BLaER1 treated with 17β-estradiol and CSF1 and Interleukin-3, amounts not matched to agents 10 nM and 100 nM (cell line): ENCODE data around the gene MRNIP.

ENCODE experiments used
- H3K27ac ChIP-seq, 11 experiments: shearing (Covaris generic); formaldehyde crosslinking; 2 replicates each; pipeline ENCODE4 v1.8.1; 2022
- H3K27me3 ChIP-seq, 11 experiments: shearing (Covaris generic); formaldehyde crosslinking; 2 replicates each; pipeline ENCODE4 v1.8.1; 2022
- H3K36me3 ChIP-seq, 11 experiments: shearing (Covaris generic); formaldehyde crosslinking; 2 replicates each; pipeline ENCODE4 v1.8.1; 2022
- H3K4me1 ChIP-seq, 10 experiments: shearing (Covaris generic); formaldehyde crosslinking; 2 replicates each; pipeline ENCODE4 v1.8.1; 2022
- H3K4me2 ChIP-seq, 11 experiments: shearing (Covaris generic); formaldehyde crosslinking; 2 replicates each; pipeline ENCODE4 v1.8.1; 2022
- H3K4me3 ChIP-seq, 10 experiments: shearing (Covaris generic); formaldehyde crosslinking; 2 replicates each; pipeline ENCODE4 v1.8.1; 2022
- H3K9ac ChIP-seq, 11 experiments: shearing (Covaris generic); formaldehyde crosslinking; 2 replicates each; pipeline ENCODE4 v1.8.1; 2022
- H3K9me3 ChIP-seq, 11 experiments: shearing (Covaris generic); formaldehyde crosslinking; replicated peaks in 1 of 11; 2 replicates each; pipeline ENCODE4 v1.8.1; 2022
- H4K20me1 ChIP-seq, 11 experiments: shearing (Covaris generic); formaldehyde crosslinking; 2 replicates each; pipeline ENCODE4 v1.8.1; 2022
- Cebpa-rat ChIP-seq, 11 experiments: shearing (Covaris generic); IDR thresholded peaks; 2 replicates each; pipeline ENCODE4 v1.8.1; 2022

The MRNIP gene

DNA sequence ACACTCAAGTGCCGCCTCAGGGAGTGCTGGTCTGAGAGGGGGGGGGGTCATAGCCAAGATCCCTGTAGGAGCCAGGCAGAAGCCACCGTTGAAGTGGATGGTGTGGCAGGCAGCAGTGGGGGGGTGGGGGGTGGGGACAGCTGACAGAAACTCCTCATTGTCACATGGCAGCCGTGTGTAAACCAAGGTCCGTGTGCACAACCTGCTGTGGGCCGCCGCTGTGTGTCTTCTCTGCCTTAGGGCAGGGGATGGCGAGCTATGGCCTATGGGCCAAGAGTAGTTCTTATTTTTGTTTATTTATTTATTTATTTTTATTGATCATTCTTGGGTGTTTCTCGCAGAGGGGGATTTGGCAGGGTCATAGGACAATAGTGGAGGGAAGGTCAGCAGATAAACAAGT lies 24.5 kb downstream of the MRNIP start:
- peaks cover 0 to 8% (median 4%) of the 10 kb centered on the region in 10 experiments; a peak in 8 of 20 replicates for H3K4me1 ChIP-seq
- H3K27ac ChIP-seq = no peak overlapping the region
- no peak overlapping the region for H3K4me2 ChIP-seq
- H3K9me3 ChIP-seq = peaks cover 0 to 40% (median 34%) of the 10 kb centered on the region in 11 experiments; a peak in 17 of 22 replicates
- peaks cover 81 to 91% (median 87%) of the 10 kb centered on the region in 11 experiments for H3K36me3 ChIP-seq
- no peak overlapping the region for H3K9ac ChIP-seq
- peaks cover 19 to 89% (median 44%) of the 10 kb centered on the region in 11 experiments; a peak in 21 of 22 replicates for H4K20me1 ChIP-seq
- no peak overlapping the region for H3K4me3 ChIP-seq
- H3K27me3 ChIP-seq = no peaks in the 10 kb centered on the region
- no peak for TF ChIP-seq Cebpa-rat (IDR thresholded peaks at IDR 0.05)

DNA sequence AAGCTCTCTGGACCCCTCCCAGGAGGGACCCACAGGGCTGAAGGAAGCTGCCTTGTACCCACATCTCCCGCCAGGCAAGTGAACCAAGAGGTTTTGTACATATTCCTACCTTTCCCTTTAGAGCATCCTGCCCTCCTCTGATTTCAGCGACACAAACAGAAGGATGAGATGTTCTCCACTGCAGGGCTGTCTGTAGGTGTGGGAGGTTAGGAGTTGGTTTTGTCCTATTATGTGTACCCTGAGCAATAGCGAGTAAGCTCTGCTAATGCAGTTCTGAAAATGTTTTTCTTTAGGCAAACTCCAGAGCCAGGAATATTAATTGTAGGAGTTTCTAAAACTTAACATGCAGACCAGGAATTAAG lies 24.9 kb downstream of the MRNIP start:
- Histone ChIP-seq H3K36me3 (peaks cover 84 to 92% (median 89%) of the 10 kb centered on the region in 11 experiments), H3K4me1 (peaks cover 0 to 10% (median 6%) of the 10 kb centered on the region in 10 experiments; a peak in 8 of 20 replicates), H3K4me3 (no peak overlapping the region), H4K20me1 (peaks cover 19 to 91% (median 43%) of the 10 kb centered on the region in 11 experiments; a peak in 21 of 22 replicates), H3K27me3 (no peaks in the 10 kb centered on the region), H3K9ac (no peak overlapping the region), H3K27ac (no peak overlapping the region), H3K9me3 (peaks cover 0 to 43% (median 38%) of the 10 kb centered on the region in 11 experiments; a peak in 17 of 22 replicates), H3K4me2 (no peak overlapping the region)
- TF ChIP-seq Cebpa-rat (IDR thresholded peaks at IDR 0.05) = no peak

DNA sequence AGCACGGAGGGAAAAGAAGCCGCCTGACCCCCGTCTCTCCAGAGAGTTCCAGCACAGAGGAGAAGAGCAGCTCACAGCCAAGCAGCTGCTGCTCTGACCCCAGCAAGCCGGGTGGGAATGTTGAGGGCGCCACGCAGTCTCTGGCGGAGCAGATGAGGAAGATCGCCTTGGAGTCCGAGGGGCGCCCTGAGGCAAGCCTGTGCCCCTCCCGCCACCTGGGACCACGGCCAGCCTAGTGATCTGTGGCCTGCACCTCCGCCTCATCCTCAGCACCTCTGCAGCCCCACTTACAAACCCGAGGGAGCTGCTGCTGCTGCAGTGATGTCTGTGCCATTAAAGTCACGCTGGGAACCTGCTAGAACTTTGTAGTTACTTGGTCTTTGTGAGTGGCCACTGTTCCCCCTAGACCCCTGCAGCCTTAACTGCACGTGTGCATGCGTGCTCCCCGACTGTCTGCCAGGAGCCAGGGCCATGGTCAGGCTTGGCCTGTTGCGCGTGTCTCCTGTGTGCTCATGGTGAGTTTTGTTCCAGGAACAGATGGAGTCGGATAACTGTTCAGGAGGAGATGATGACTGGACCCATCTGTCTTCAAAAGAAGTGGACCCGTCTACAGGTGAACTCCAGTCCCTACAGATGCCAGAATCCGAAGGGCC lies 25.4 kb downstream of the MRNIP start:
- Histone ChIP-seq H3K27me3 (no peaks in the 10 kb centered on the region), H3K4me3 (no peak overlapping the region), H4K20me1 (peaks cover 19 to 91% (median 43%) of the 10 kb centered on the region in 11 experiments; a peak in 21 of 22 replicates), H3K36me3 (peaks cover 84 to 92% (median 89%) of the 10 kb centered on the region in 11 experiments), H3K9ac (no peak overlapping the region), H3K4me2 (no peak overlapping the region), H3K4me1 (peaks cover 0 to 14% (median 8%) of the 10 kb centered on the region in 10 experiments; a peak in 9 of 20 replicates), H3K9me3 (peaks cover 0 to 43% (median 38%) of the 10 kb centered on the region in 11 experiments; a peak in 17 of 22 replicates), H3K27ac (no peak overlapping the region)
- no peak for TF ChIP-seq Cebpa-rat (IDR thresholded peaks at IDR 0.05)

DNA sequence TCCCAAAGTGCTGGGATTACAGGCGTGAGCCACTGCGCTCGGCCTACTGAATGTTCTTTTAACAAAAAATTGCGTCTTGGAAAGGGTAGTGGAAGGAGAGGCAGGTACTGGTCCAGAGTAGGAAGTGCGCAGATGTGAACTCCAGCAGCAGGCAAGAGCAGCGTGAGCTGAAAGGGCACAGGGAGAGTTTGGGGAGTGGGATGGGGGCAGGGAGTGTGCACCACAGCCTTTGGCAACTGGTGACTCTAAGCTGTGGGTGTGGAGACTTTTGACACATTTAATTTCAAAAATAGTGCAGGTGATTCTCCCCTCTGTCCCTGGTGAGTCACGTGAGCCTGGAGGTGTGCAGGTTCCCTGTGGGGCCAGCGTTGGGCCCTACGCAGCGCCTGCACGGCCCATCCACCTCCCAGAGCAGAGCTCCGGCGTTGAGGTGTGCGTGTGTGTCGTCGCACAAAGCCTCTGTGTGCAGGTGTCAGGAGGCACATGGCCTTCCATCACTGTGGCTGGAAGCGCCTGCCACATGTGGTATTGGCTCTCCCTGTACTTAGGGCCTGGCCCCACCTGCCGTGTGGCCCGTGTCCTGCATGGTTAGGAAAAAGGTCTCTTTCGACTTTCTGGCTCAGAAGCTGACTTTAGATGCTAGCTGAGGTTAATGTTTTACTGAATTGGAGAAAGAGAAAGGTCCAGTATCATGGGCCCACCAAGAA lies 26.4 kb downstream of the MRNIP start:
- Histone ChIP-seq H3K4me3 (no peak overlapping the region), H3K9ac (no peak overlapping the region), H3K36me3 (peaks cover 81 to 92% (median 88%) of the 10 kb centered on the region in 11 experiments), H3K9me3 (peaks cover 0 to 43% (median 38%) of the 10 kb centered on the region in 11 experiments; a peak in 17 of 22 replicates), H3K27ac (no peak overlapping the region), H4K20me1 (peaks cover 17 to 91% (median 43%) of the 10 kb centered on the region in 11 experiments; a peak in 21 of 22 replicates), H3K4me1 (peaks cover 7 to 24% (median 18%) of the 10 kb centered on the region in 10 experiments; a peak in 19 of 20 replicates), H3K27me3 (no peaks in the 10 kb centered on the region), H3K4me2 (no peak overlapping the region)
- no peak for TF ChIP-seq Cebpa-rat (IDR thresholded peaks at IDR 0.05)

DNA sequence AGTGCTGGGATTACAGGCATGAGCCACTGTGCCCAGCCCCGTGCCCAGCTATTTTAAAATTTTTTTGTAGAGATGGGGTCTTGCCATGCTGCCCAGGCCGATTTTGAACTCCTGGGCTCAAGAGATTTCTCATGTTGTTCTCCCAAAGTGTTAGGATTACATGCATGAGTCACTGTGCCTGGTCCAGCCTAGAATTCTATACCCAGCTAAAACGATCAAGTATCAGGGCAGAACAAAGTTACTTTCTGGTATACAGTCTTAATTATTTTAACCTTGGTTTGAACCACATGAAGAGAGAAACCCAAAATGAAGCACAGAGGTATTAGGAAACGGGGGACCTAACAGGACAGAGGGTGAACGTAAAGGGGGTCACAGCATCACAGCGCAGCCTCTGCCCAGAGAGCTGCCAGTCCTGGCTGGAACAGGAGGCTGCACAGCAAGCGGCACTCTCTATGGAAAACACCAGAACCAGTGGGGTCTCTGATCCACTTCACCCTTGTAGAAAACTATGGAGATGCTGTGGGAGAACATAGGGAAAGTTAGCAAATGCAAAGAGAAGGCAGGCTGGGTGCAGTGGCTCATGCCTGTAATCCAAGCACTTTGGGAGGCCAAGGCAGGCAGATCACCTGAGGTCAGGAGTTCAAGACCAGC lies 27.7 kb downstream of the MRNIP start:
- H3K9ac ChIP-seq = no peak overlapping the region
- H3K4me2 ChIP-seq = no peak overlapping the region
- H3K27me3 ChIP-seq = no peaks in the 10 kb centered on the region
- peaks cover 10 to 91% (median 44%) of the 10 kb centered on the region in 11 experiments; a peak in 20 of 22 replicates for H4K20me1 ChIP-seq
- no peak overlapping the region for H3K27ac ChIP-seq
- peaks cover 13 to 34% (median 17%) of the 10 kb centered on the region in 10 experiments; a peak in 19 of 20 replicates for H3K4me1 ChIP-seq
- peaks cover 0 to 43% (median 38%) of the 10 kb centered on the region in 11 experiments; a peak in 17 of 22 replicates for H3K9me3 ChIP-seq
- no peak for TF ChIP-seq Cebpa-rat (IDR thresholded peaks at IDR 0.05)
- no peak overlapping the region for H3K4me3 ChIP-seq
- H3K36me3 ChIP-seq = peaks cover 81 to 92% (median 87%) of the 10 kb centered on the region in 11 experiments

DNA sequence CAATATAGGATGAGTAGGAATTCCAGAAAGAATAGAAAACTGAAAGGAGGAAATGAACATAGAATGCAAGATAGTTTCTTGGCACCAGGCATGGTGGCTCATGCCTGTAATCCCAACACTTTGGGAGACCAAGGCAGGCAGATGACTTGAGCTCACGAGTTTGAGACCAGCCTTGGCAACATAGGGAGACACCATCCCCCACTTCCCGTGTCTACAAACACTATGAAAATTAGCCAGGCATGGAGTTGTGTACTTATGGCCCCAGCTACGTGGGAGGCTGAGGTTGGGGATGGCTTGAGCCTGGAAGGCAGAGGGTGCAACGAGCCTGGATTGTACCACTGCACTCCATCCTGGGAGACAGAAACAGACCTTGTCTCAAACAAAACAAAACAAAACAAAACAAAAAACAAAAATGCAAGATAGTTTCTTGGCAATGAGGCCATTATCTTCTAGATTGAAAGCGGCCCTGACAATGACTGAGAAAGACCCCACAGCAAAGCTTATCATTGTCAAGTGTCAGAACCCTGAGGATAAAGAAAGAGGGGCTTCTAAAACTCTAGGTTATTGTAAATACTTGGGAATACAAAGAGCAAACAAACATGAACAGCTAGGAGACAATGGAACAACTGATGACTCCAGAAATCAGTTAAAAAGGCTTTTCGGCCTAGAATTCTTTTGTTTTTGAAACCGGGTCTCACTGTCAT lies 28.7 kb downstream of the MRNIP start:
- H3K9ac ChIP-seq = no peak overlapping the region
- no peak overlapping the region for H3K4me3 ChIP-seq
- no peak overlapping the region for H3K27ac ChIP-seq
- H3K9me3 ChIP-seq = peaks cover 0 to 43% (median 38%) of the 10 kb centered on the region in 11 experiments; a peak in 17 of 22 replicates
- H3K27me3 ChIP-seq = no peaks in the 10 kb centered on the region
- H3K4me2 ChIP-seq = no peak overlapping the region
- no peak for TF ChIP-seq Cebpa-rat (IDR thresholded peaks at IDR 0.05)
- peaks cover 17 to 94% (median 54%) of the 10 kb centered on the region in 11 experiments for H4K20me1 ChIP-seq
- peaks cover 88 to 95% (median 92%) of the 10 kb centered on the region in 11 experiments for H3K36me3 ChIP-seq
- H3K4me1 ChIP-seq = peaks cover 13 to 44% (median 17%) of the 10 kb centered on the region in 10 experiments; a peak in 19 of 20 replicates

DNA sequence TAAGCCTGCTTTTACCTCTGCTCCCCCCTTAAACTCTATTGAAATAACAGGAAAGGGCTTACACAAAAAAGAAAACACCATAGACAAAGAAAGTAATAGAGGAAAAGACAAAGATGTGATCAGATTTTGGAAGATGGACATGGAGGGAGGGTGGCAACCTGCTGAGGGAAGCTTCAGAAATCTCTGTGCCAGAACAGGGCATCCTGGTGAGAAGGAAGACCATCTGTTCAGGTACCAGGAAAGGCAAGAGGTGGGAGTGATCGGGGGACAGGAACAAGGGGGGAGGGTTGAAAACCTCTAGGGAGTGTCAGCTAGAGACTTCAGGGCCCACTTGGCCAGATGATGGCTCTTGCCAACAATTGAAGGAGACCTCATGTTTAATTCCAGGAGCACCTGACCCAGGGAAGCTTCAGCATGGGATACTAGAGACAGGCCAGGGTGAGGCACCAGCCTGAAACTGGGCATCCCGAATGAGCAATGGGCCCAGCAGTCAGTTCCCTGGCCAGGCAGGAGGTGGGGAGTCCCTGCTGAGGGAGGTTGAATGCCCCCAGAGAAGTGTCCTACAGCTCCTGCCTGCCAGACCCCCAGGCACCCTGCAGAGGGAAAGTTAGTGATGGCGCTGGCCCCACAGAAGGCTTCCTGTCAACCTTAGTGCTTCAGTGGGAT lies 29.7 kb downstream of the MRNIP start:
- no peak overlapping the region for H3K4me3 ChIP-seq
- H3K4me1 ChIP-seq = peaks cover 13 to 54% (median 20%) of the 10 kb centered on the region in 10 experiments; a peak in 19 of 20 replicates
- peaks cover 94 to 100% (median 98%) of the 10 kb centered on the region in 11 experiments for H3K36me3 ChIP-seq
- H3K4me2 ChIP-seq = no peak overlapping the region
- H3K9ac ChIP-seq = peak overlapping the region in 2 of 11 experiments; percentile 17 to 28; a peak in 2 of 22 replicates
- H3K9me3 ChIP-seq = peaks cover 0 to 42% (median 37%) of the 10 kb centered on the region in 11 experiments; a peak in 17 of 22 replicates
- peak overlapping the region in 1 of 11 experiments; percentile 1; a peak in 1 of 22 replicates for H3K27ac ChIP-seq
- H4K20me1 ChIP-seq = peaks cover 27 to 100% (median 64%) of the 10 kb centered on the region in 11 experiments
- H3K27me3 ChIP-seq = no peaks in the 10 kb centered on the region
- TF ChIP-seq Cebpa-rat (IDR thresholded peaks at IDR 0.05) = no peak
